T-helper 9 cell (primary cell): ENCODE measurements around the gene OR5B21.

Source experiments
- DNase-seq: peaks from one replicate; pipeline ENCODE4 v3.0.0-alpha.2; 2020
- total RNA-seq, 2 donors: gene quantifications; one replicate each; lab custom pipeline; 2026; lab: John Stamatoyannopoulos, UW

OR5B21 gene
- 0 to 0.42 reads per million in 2 donors for total RNA-seq

GRCh38 chr11:58508005-58508404 is at the start of gene OR5B21:
Gene OR5B21, minus strand, starts transcription at chr11:58508105. Its CDS starts 0 bp downstream, at chr11:58508105.
- DNase-seq: no peak

- DNase-seq: no peak
These were observed 41.7 kb upstream of the OR5B21 start for GRCh38 chr11:58549644-58550043.

GRCh38 chr11:58546841-58547240 is 38.9 kb upstream of the OR5B21 start:
- DNase-seq: no peak

- DNase-seq: no peak
These were observed 24.0 kb upstream of the OR5B21 start for GRCh38 chr11:58531865-58532341.

GRCh38 chr11:58530236-58530635 is 22.3 kb upstream of the OR5B21 start:
- no peak for DNase-seq

GRCh38 chr11:58527429-58527828 is 19.5 kb upstream of the OR5B21 start:
- no peak for DNase-seq

GRCh38 chr11:58526721-58527120 is 18.8 kb upstream of the OR5B21 start:
- DNase-seq: no peak

GRCh38 chr11:58525037-58525614 is 17.2 kb upstream of the OR5B21 start:
- DNase-seq: no peak

- DNase-seq: peak; percentile 36
These were observed 16.5 kb upstream of the OR5B21 start for GRCh38 chr11:58524232-58525036.

GRCh38 chr11:58513747-58514367 is 6.0 kb upstream of the OR5B21 start:
- DNase-seq: no peak

GRCh38 chr11:58511636-58512035 is 3.7 kb upstream of the OR5B21 start:
- no peak for DNase-seq

- no peak for DNase-seq
These were observed 1.8 kb upstream of the OR5B21 start for GRCh38 chr11:58509748-58510147.

- DNase-seq: no peak
These were observed 909 bp upstream of the OR5B21 start for GRCh38 chr11:58508814-58509213.

- no peak for DNase-seq
These were observed 550 bp downstream of the OR5B21 start for GRCh38 chr11:58507355-58507754.

GRCh38 chr11:58506935-58507334 is 970 bp downstream of the OR5B21 start:
- DNase-seq: no peak

- DNase-seq: no peak
These were observed 2.1 kb downstream of the OR5B21 start for GRCh38 chr11:58505849-58506248.

GRCh38 chr11:58504232-58504631 is 3.7 kb downstream of the OR5B21 start:
- DNase-seq: no peak

- DNase-seq: no peak
These were observed 4.5 kb downstream of the OR5B21 start for GRCh38 chr11:58503361-58503856.

GRCh38 chr11:58502004-58502403 is 5.9 kb downstream of the OR5B21 start:
- no peak for DNase-seq

GRCh38 chr11:58498464-58498863 is 9.4 kb downstream of the OR5B21 start:
- no peak for DNase-seq

GRCh38 chr11:58497951-58498350 is 10.0 kb downstream of the OR5B21 start:
- no peak for DNase-seq

- DNase-seq: no peak
These were observed 12.0 kb downstream of the OR5B21 start for GRCh38 chr11:58495906-58496305.

GRCh38 chr11:58494101-58494500 is 13.8 kb downstream of the OR5B21 start:
- DNase-seq: no peak

GRCh38 chr11:58493676-58494075 is 14.2 kb downstream of the OR5B21 start:
- DNase-seq: no peak
